ENCODE measurements around the gene ZMAT5.

The ZMAT5 gene

GRCh38 chr22:29717789-29718188, 49.0 kb downstream of the ZMAT5 start:
- DNase-seq (ENCODE audit: insufficient read length, low spot score) (no peak), FAIRE-seq (no peak)
- TF ChIP-seq POLR2A (IDR thresholded peaks at IDR 0.05; ENCODE audit: low read depth, low read length) (no peak), SPI1 (IDR thresholded peaks at IDR 0.05; ENCODE audit: low read depth, low read length) (no peak), POLR2AphosphoS5 (IDR thresholded peaks at IDR 0.05; ENCODE audit: low read depth, low read length) (no peak), POU2F2 (IDR thresholded peaks at IDR 0.05; ENCODE audit: low read depth, low read length) (no peak), PAX5 (IDR thresholded peaks at IDR 0.05; ENCODE audit: insufficient read depth, low read length, severe bottlenecking) (no peak), TAF1 (IDR thresholded peaks at IDR 0.05; ENCODE audit: low read depth, low read length) (no peak)

- FAIRE-seq (peak; percentile 16), DNase-seq (ENCODE audit: insufficient read length, low spot score) (no peak)
- TF ChIP-seq PAX5 (IDR thresholded peaks at IDR 0.05; ENCODE audit: insufficient read depth, low read length, severe bottlenecking) (no peak), TAF1 (IDR thresholded peaks at IDR 0.05; ENCODE audit: low read depth, low read length) (no peak), POLR2AphosphoS5 (IDR thresholded peaks at IDR 0.05; ENCODE audit: low read depth, low read length) (no peak), SPI1 (IDR thresholded peaks at IDR 0.05; ENCODE audit: low read depth, low read length) (no peak), POLR2A (IDR thresholded peaks at IDR 0.05; ENCODE audit: low read depth, low read length) (no peak), POU2F2 (IDR thresholded peaks at IDR 0.05; ENCODE audit: low read depth, low read length) (no peak)
Observed at GRCh38 chr22:29716814-29717545, 49.8 kb downstream of the ZMAT5 start.

- TF ChIP-seq SPI1 (IDR thresholded peaks at IDR 0.05; ENCODE audit: low read depth, low read length) (no peak), PAX5 (IDR thresholded peaks at IDR 0.05; ENCODE audit: insufficient read depth, low read length, severe bottlenecking) (no peak), TAF1 (IDR thresholded peaks at IDR 0.05; ENCODE audit: low read depth, low read length) (no peak), POU2F2 (IDR thresholded peaks at IDR 0.05; ENCODE audit: low read depth, low read length) (no peak), POLR2AphosphoS5 (IDR thresholded peaks at IDR 0.05; ENCODE audit: low read depth, low read length) (no peak), POLR2A (IDR thresholded peaks at IDR 0.05; ENCODE audit: low read depth, low read length) (no peak)
- DNase-seq (ENCODE audit: insufficient read length, low spot score) (no peak), FAIRE-seq (no peak)
Observed at GRCh38 chr22:29715705-29716104, 51.1 kb downstream of the ZMAT5 start.

GRCh38 chr22:29715240-29715639, 51.6 kb downstream of the ZMAT5 start:
- TF ChIP-seq TAF1 (IDR thresholded peaks at IDR 0.05; ENCODE audit: low read depth, low read length), result no peak
- no peak for TF ChIP-seq SPI1 (IDR thresholded peaks at IDR 0.05; ENCODE audit: low read depth, low read length)
- no peak for TF ChIP-seq POLR2AphosphoS5 (IDR thresholded peaks at IDR 0.05; ENCODE audit: low read depth, low read length)
- TF ChIP-seq POU2F2 (IDR thresholded peaks at IDR 0.05; ENCODE audit: low read depth, low read length), result no peak
- TF ChIP-seq PAX5 (IDR thresholded peaks at IDR 0.05; ENCODE audit: insufficient read depth, low read length, severe bottlenecking), result no peak
- TF ChIP-seq POLR2A (IDR thresholded peaks at IDR 0.05; ENCODE audit: low read depth, low read length), result no peak
- FAIRE-seq (no peak), DNase-seq (ENCODE audit: insufficient read length, low spot score) (no peak)

- DNase-seq (ENCODE audit: insufficient read length, low spot score) (no peak), FAIRE-seq (no peak)
- TF ChIP-seq SPI1 (IDR thresholded peaks at IDR 0.05; ENCODE audit: low read depth, low read length) (no peak), PAX5 (IDR thresholded peaks at IDR 0.05; ENCODE audit: insufficient read depth, low read length, severe bottlenecking) (no peak), POLR2AphosphoS5 (IDR thresholded peaks at IDR 0.05; ENCODE audit: low read depth, low read length) (no peak), POLR2A (IDR thresholded peaks at IDR 0.05; ENCODE audit: low read depth, low read length) (no peak), POU2F2 (IDR thresholded peaks at IDR 0.05; ENCODE audit: low read depth, low read length) (no peak), TAF1 (IDR thresholded peaks at IDR 0.05; ENCODE audit: low read depth, low read length) (no peak)
Observed at GRCh38 chr22:29713156-29713727, 53.6 kb downstream of the ZMAT5 start.

GRCh38 chr22:29712119-29712518, 54.7 kb downstream of the ZMAT5 start:
- no peak for TF ChIP-seq TAF1 (IDR thresholded peaks at IDR 0.05; ENCODE audit: low read depth, low read length)
- no peak for TF ChIP-seq PAX5 (IDR thresholded peaks at IDR 0.05; ENCODE audit: insufficient read depth, low read length, severe bottlenecking)
- TF ChIP-seq POU2F2 (IDR thresholded peaks at IDR 0.05; ENCODE audit: low read depth, low read length), result no peak
- no peak for TF ChIP-seq SPI1 (IDR thresholded peaks at IDR 0.05; ENCODE audit: low read depth, low read length)
- TF ChIP-seq POLR2A (IDR thresholded peaks at IDR 0.05; ENCODE audit: low read depth, low read length), result no peak
- TF ChIP-seq POLR2AphosphoS5 (IDR thresholded peaks at IDR 0.05; ENCODE audit: low read depth, low read length), result no peak
- FAIRE-seq (no peak), DNase-seq (ENCODE audit: insufficient read length, low spot score) (no peak)

- no peak for FAIRE-seq
- TF ChIP-seq POLR2A (IDR thresholded peaks at IDR 0.05; ENCODE audit: low read depth, low read length) (no peak), SPI1 (IDR thresholded peaks at IDR 0.05; ENCODE audit: low read depth, low read length) (no peak), TAF1 (IDR thresholded peaks at IDR 0.05; ENCODE audit: low read depth, low read length) (no peak), PAX5 (IDR thresholded peaks at IDR 0.05; ENCODE audit: insufficient read depth, low read length, severe bottlenecking) (no peak), POU2F2 (IDR thresholded peaks at IDR 0.05; ENCODE audit: low read depth, low read length) (no peak), POLR2AphosphoS5 (IDR thresholded peaks at IDR 0.05; ENCODE audit: low read depth, low read length) (no peak)
- no peak for DNase-seq (ENCODE audit: insufficient read length, low spot score)
Observed at GRCh38 chr22:29710922-29711593, 55.7 kb downstream of the ZMAT5 start.

GRCh38 chr22:29710193-29710592, 56.6 kb downstream of the ZMAT5 start:
- FAIRE-seq, result no peak
- DNase-seq (ENCODE audit: insufficient read length, low spot score), result no peak
- TF ChIP-seq TAF1 (IDR thresholded peaks at IDR 0.05; ENCODE audit: low read depth, low read length), result no peak

GRCh38 chr22:29707471-29707870, 59.3 kb downstream of the ZMAT5 start:
- no peak for DNase-seq (ENCODE audit: insufficient read length, low spot score)
- TF ChIP-seq SPI1 (IDR thresholded peaks at IDR 0.05; ENCODE audit: low read depth, low read length) (no peak), POLR2A (IDR thresholded peaks at IDR 0.05; ENCODE audit: low read depth, low read length) (no peak), POU2F2 (IDR thresholded peaks at IDR 0.05; ENCODE audit: low read depth, low read length) (no peak), POLR2AphosphoS5 (IDR thresholded peaks at IDR 0.05; ENCODE audit: low read depth, low read length) (no peak), TAF1 (IDR thresholded peaks at IDR 0.05; ENCODE audit: low read depth, low read length) (no peak), PAX5 (IDR thresholded peaks at IDR 0.05; ENCODE audit: insufficient read depth, low read length, severe bottlenecking) (no peak)
- no peak for FAIRE-seq
